ENCODE measurements around the gene HLA-DRB1. TPM values are rescaled to one million over a fixed set of nuclear protein-coding genes. Genes with fewer than 3 reads are reported as not detected.

The HLA-DRB1 gene
- total and polyA plus RNA-seq, 10 donors = 158 to 779 (median 430) TPM

DNA sequence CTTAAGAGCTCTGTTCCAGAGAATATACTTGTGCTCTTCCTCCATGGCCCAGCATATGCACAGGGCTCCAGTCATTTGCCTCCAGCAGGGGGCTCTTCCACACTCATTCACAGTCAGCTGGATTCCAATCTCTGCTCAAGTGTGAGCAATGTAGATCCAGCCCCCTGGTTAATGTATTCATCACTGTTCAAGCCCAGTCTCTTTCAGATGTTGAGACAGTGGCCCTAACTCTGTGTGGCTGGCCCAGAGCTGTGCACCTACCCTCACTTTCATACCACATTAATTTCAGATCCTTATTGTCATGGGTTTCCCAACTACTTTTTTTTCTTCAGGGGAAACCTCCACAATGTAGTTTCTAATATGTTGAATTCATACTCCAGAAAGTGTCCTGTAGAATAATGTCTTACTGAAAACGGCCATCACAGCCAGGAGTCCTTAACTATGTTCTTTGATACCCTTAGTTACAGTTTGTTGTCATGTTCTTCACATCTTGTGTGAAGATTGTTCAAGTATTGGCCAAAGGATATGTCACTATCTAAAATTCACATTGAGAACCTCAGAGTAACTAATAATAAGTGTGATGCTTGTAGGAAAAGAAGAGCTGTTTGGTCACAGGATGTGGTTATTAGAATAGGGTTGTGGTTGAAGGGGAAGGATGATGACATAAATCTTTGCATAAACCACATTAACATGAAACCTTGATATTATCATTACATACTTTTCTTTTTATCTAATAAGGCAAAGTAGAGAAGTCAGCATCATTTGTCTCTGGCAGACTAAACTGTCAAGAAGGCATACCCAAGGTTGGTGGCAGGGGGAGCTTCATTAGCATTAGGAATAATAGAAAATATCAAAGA, 33.1 kb upstream of the HLA-DRB1 start:
- WGBS, 5 donors = 0 to 24% (median 3%) methylated on average over 1 of the region's 1 CpG

GRCh38 chr6:32621372-32621771, 31.7 kb upstream of the HLA-DRB1 start:
- no peaks in the 10 kb centered on the region for H3K36me3 ChIP-seq
- no peak for TF ChIP-seq POLR2AphosphoS5 (IDR thresholded peaks at IDR 0.05)
- TF ChIP-seq, protein P1, sequence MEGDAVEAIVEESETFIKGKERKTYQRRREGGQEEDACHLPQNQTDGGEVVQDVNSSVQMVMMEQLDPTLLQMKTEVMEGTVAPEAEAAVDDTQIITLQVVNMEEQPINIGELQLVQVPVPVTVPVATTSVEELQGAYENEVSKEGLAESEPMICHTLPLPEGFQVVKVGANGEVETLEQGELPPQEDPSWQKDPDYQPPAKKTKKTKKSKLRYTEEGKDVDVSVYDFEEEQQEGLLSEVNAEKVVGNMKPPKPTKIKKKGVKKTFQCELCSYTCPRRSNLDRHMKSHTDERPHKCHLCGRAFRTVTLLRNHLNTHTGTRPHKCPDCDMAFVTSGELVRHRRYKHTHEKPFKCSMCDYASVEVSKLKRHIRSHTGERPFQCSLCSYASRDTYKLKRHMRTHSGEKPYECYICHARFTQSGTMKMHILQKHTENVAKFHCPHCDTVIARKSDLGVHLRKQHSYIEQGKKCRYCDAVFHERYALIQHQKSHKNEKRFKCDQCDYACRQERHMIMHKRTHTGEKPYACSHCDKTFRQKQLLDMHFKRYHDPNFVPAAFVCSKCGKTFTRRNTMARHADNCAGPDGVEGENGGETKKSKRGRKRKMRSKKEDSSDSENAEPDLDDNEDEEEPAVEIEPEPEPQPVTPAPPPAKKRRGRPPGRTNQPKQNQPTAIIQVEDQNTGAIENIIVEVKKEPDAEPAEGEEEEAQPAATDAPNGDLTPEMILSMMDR (IDR thresholded peaks at IDR 0.05 in 8 of 11, conservative IDR thresholded peaks at IDR 0.05 in 3 of 11) = no peak
- no peak for TF ChIP-seq POLR2A (IDR thresholded peaks at IDR 0.05)
- H3K4me3 ChIP-seq = no peak overlapping the region
- peaks cover 0 to 22% (median 0%) of the 10 kb centered on the region in 8 donors for H3K9me3 ChIP-seq
- peak overlapping the region in 4 of 8 donors; percentile 84 to 90 (median 87) for H3K27ac ChIP-seq
- intact Hi-C loops (cut with DNase I; ENCODE audit: low total_unique reads) = no loop called here
- peaks cover 0 to 19% (median 8%) of the 10 kb centered on the region in 6 donors for H3K4me1 ChIP-seq
- DNase-seq = no peak
- WGBS, 5 donors = 35 to 66% (median 48%) methylated on average over 2 to 3 of the region's 3 CpGs
- no peaks in the 10 kb centered on the region for H3K27me3 ChIP-seq (replicated peaks in 1 of 7)

More for the DNA sequence above, 33.1 kb upstream of the HLA-DRB1 start:
- H3K9me3 ChIP-seq = peaks cover 0 to 12% (median 0%) of the 10 kb centered on the region in 8 donors
- DNase-seq = peak; percentile 81
- TF ChIP-seq, protein P1 (IDR thresholded peaks at IDR 0.05 in 8 of 11, conservative IDR thresholded peaks at IDR 0.05 in 3 of 11) = peak in 6 of 11 experiments; percentile 30 to 74 (median 61)
- TF ChIP-seq POLR2A (IDR thresholded peaks at IDR 0.05) (no peak), POLR2AphosphoS5 (IDR thresholded peaks at IDR 0.05) (peak in 1 of 3 donors; percentile 68)
- H3K36me3 ChIP-seq = no peaks in the 10 kb centered on the region
- intact Hi-C loops (cut with DNase I; ENCODE audit: low total_unique reads) = no loop called here
- peak overlapping the region in 1 of 8 donors; percentile 4 for H3K4me3 ChIP-seq
- H3K27ac ChIP-seq = peak overlapping the region; percentile 80 to 90 (median 84)
- no peaks in the 10 kb centered on the region for H3K27me3 ChIP-seq (replicated peaks in 1 of 7)
- peaks cover 0 to 22% (median 8%) of the 10 kb centered on the region in 6 donors for H3K4me1 ChIP-seq

GRCh38 chr6:32617751-32618150, 28.1 kb upstream of the HLA-DRB1 start:
- Histone ChIP-seq H3K4me3 (no peak overlapping the region), H3K9me3 (peaks cover 0 to 22% (median 0%) of the 10 kb centered on the region in 8 donors), H3K27ac (no peak overlapping the region), H3K4me1 (peaks cover 0 to 13% (median 5%) of the 10 kb centered on the region in 6 donors), H3K27me3 (replicated peaks in 1 of 7) (no peaks in the 10 kb centered on the region), H3K36me3 (no peaks in the 10 kb centered on the region)
- no peak for TF ChIP-seq POLR2A (IDR thresholded peaks at IDR 0.05)
- TF ChIP-seq, protein P1 (IDR thresholded peaks at IDR 0.05 in 8 of 11, conservative IDR thresholded peaks at IDR 0.05 in 3 of 11) = no peak
- no peak for TF ChIP-seq POLR2AphosphoS5 (IDR thresholded peaks at IDR 0.05)
- no peak for DNase-seq
- WGBS, 5 donors = 47 to 98% (median 63%) methylated on average over 1 of the region's 1 CpG
- intact Hi-C loops (cut with DNase I; ENCODE audit: low total_unique reads) = no loop called here

DNA sequence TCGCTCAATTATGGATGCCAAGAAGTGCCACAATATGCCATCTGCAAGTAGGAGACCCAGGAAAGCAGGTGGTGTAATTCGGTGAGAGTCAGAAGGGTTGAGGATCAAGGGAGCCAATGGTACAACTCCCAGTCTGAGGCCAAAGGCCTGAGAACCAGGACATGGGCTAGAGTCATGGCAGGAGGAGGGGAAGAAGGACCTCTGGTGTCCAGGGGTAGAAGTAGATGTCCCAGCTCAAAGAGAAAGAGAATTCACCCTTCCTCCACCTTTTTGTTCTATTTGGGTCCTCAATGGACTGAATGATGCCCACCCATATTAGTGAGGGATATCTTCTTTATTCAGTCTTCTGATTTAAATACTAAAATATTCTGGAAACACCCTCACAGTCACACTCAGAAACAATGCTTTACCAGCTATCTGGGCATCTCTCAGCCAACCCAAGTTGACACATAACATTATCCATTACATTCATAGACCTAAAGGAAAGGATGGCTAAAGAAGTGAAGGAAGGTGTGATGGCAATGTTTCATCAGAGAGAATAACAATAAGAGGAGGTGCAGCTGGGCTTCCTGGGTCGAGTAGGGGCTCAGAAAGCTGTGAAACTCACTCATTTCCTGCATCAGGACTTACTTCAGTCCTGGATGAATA, 26.4 kb upstream of the HLA-DRB1 start:
- intact Hi-C loops (cut with DNase I; ENCODE audit: low total_unique reads) = no loop called here
- Histone ChIP-seq H3K4me1 (peaks cover 0 to 4% (median 0%) of the 10 kb centered on the region in 6 donors), H3K9me3 (peaks cover 0 to 22% (median 0%) of the 10 kb centered on the region in 8 donors), H3K36me3 (no peaks in the 10 kb centered on the region), H3K27me3 (replicated peaks in 1 of 7) (no peaks in the 10 kb centered on the region), H3K4me3 (no peak overlapping the region), H3K27ac (no peak overlapping the region)
- DNase-seq = no peak
- TF ChIP-seq POLR2A (IDR thresholded peaks at IDR 0.05) (no peak), POLR2AphosphoS5 (IDR thresholded peaks at IDR 0.05) (no peak)
- TF ChIP-seq, protein P1 (IDR thresholded peaks at IDR 0.05 in 8 of 11, conservative IDR thresholded peaks at IDR 0.05 in 3 of 11) = no peak
- 34 to 54% (median 41%) methylated on average over 3 of the region's 3 CpGs for WGBS, 5 donors

All from spleen (tissue), 11 donors.